K562 (cell line): ENCODE data around the gene NUDT1. TPM values are rescaled to one million over a fixed set of nuclear protein-coding genes. Genes with fewer than 3 reads are reported as not detected.

Experiments used
- KLF16 ChIP-seq: IDR thresholded peaks from 2 replicates; pipeline ENCODE4 v1.6.1; 2016; ENCODE audit warnings: antibody characterized with exemption
- PBX2 ChIP-seq, 2 experiments: IDR thresholded peaks in 1 of 2; conservative IDR thresholded peaks in 1 of 2; 2 replicates each; pipeline ENCODE4 v1.6.1; 2016; ENCODE audit warnings: low read depth in 2 of 2, mild to moderate bottlenecking in 1 of 2, missing compliant biosample characterization in 1 of 2, missing genetic modification characterization in 1 of 2, moderate library complexity in 1 of 2
- TBL1XR1 ChIP-seq, 2 experiments: IDR thresholded peaks; 2 replicates each; pipeline ENCODE4 v1.6.1; 2012; ENCODE audit warnings: improper control_type of control experiment in 2 of 2, low read length in 2 of 2, mild to moderate bottlenecking in 1 of 2
- VEZF1 ChIP-seq: fragments of 200-800 bp; sonication (Bioruptor generic); IDR thresholded peaks from 2 replicates; pipeline ENCODE4 v1.6.1; 2017; ENCODE audit warnings: missing genetic modification characterization, missing compliant biosample characterization
- ZNF668 ChIP-seq: fragments of 250-450 bp; sonication (Bioruptor Pico); IDR thresholded peaks from 2 replicates; pipeline ENCODE4 v1.8.0; 2022; ENCODE audit warnings: mild to moderate bottlenecking, inconsistent platforms
- polyA plus RNA-seq, 8 experiments: library from polyadenylated mRNA; depleted of rRNA in 4 of 8; stranded (reverse) in 5 of 8; unstranded in 3 of 8; fragments of >200 nt; fragmentation: Nextera tagmentation in 2 of 8; fragmentation: Illumina TruSeq in 1 of 8; extraction: Ambion mirVana in 2 of 8; extraction: Trizol in 1 of 8; gene quantifications; 2 replicates each; pipeline versions ENCODE4 v1.2.1 to v1.2.3, GENCODE V29; 2011 to 2014; ENCODE audit warnings: inconsistent platforms in 1 of 8, missing spikeins in 1 of 8
- total RNA-seq, 7 experiments: library from RNA; depleted of rRNA in 6 of 7; stranded (reverse); fragments of >200 nt in 6 of 7; fragmentation: Illumina TruSeq in 2 of 7; extraction: Trizol in 2 of 7; gene quantifications; 2 replicates each; pipeline versions ENCODE4 v1.2.1 to v1.2.3, GENCODE V29; 2011 to 2021; ENCODE audit warnings: low replicate concordance in 1 of 7

The NUDT1 gene
- total and polyA plus RNA-seq, 9 of the 15 experiments (the other 6 are each of a cell fraction or from before 2014, with no cell fraction given) = 5.3 to 73.3 (median 29.6) TPM

- TF ChIP-seq PBX2 (CRISPR knock-in tag; IDR thresholded peaks at IDR 0.05; ENCODE audit: low read depth) (no peak), PBX2 (tag; conservative IDR thresholded peaks at IDR 0.05; ENCODE audit: low read depth) (0 out of 2 replicates have a peak, but pooled peaks have one; percentile 10), VEZF1 (CRISPR knock-in tag) (peak; percentile 57), KLF16 (peak; percentile 85), TBL1XR1 (IDR thresholded peaks at IDR 0.05; ENCODE audit: low read length in 2 of 2) (peak in 1 of 2 experiments; percentile 30; a peak in 1 of 4 replicates), ZNF668 (no peak)
- TF ChIP-seq, all 486 proteins: peak for 53
These were observed 40.2 kb downstream of the NUDT1 start (continued) for GRCh38 chr7:2282185-2282751.
